DMS 273 (cell line): ENCODE data around the gene ZNF444.
A peak's percentile ranks its signal among the peaks of the same experiment; 100 is the strongest.
"Not testable (repeated sequence)": the region's sequence is repeated elsewhere in the genome, so short reads cannot be mapped to it uniquely, and the experiment has no call there.

Experiments used
- DNase-seq: peaks from one replicate; lab custom pipeline; 2025; ENCODE audit not compliant: unreplicated experiment; lab: John Stamatoyannopoulos, UW

ZNF444 gene

GRCh38 chr19:56144831-56145230 is 3.7 kb downstream of the ZNF444 start:
- DNase-seq: no peak

- DNase-seq: no peak
These were observed 4.6 kb downstream of the ZNF444 start for GRCh38 chr19:56145698-56146097.

- no peak for DNase-seq
These were observed 5.8 kb downstream of the ZNF444 start for GRCh38 chr19:56146904-56147303.

- no peak for DNase-seq
These were observed 6.2 kb downstream of the ZNF444 start for GRCh38 chr19:56147307-56147706.

GRCh38 chr19:56148096-56148495 is 7.0 kb downstream of the ZNF444 start:
- no peak for DNase-seq

GRCh38 chr19:56148955-56149655 is 8.0 kb downstream of the ZNF444 start:
- DNase-seq: not testable (repeated sequence)

GRCh38 chr19:56149656-56150038 is 8.6 kb downstream of the ZNF444 start:
- no peak for DNase-seq

GRCh38 chr19:56150358-56150757 is 9.3 kb downstream of the ZNF444 start:
- DNase-seq: no peak

GRCh38 chr19:56152644-56153043 is 11.6 kb downstream of the ZNF444 start:
- no peak for DNase-seq

GRCh38 chr19:56153507-56153906 is 12.4 kb downstream of the ZNF444 start:
- no peak for DNase-seq

- peak; percentile 29 for DNase-seq
These were observed 14.1 kb downstream of the ZNF444 start for GRCh38 chr19:56155124-56155687.

GRCh38 chr19:56156768-56157167 is 15.7 kb downstream of the ZNF444 start:
- no peak for DNase-seq

- DNase-seq: no peak
These were observed 17.2 kb downstream of the ZNF444 start for GRCh38 chr19:56158170-56158757.

GRCh38 chr19:56159009-56159559 is 18.0 kb downstream of the ZNF444 start:
- DNase-seq: no peak

- no peak for DNase-seq
These were observed 18.7 kb downstream of the ZNF444 start for GRCh38 chr19:56159622-56160271.

GRCh38 chr19:56161534-56161933 is 20.4 kb downstream of the ZNF444 start:
- DNase-seq: no peak

- DNase-seq: no peak
These were observed 21.2 kb downstream of the ZNF444 start for GRCh38 chr19:56162258-56162657.

GRCh38 chr19:56163097-56163496 is 22.0 kb downstream of the ZNF444 start:
- no peak for DNase-seq

GRCh38 chr19:56167064-56167578 is 26.0 kb downstream of the ZNF444 start:
- no peak for DNase-seq

- DNase-seq: no peak
These were observed 29.2 kb downstream of the ZNF444 start for GRCh38 chr19:56170261-56170660.

GRCh38 chr19:56174086-56174485 is 33.0 kb downstream of the ZNF444 start:
- no peak for DNase-seq

- peak; percentile 22 for DNase-seq
These were observed 33.5 kb downstream of the ZNF444 start for GRCh38 chr19:56174550-56174949.
